ENCODE measurements around the gene PPM1H.

DNA sequence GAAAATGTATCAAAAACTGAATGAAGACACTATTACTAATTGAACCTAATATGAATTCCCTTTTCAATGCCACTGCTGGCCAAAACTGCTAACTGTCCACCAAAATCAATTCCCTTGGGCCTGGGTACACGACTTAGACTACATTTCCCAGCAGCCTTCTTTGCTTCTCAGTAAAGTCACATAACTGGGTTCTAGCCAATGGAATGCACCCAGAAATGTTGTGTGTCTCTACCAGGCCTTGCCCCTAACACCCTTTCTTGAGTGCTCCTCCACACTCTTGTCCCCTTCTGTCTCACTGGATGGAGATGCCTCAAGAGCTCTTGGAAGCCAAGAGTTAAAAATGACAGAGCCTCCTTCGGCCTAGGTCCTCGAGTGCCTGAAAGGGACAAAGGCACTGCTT lies 156.8 kb downstream of the PPM1H start:
- TF ChIP-seq, protein P1, sequence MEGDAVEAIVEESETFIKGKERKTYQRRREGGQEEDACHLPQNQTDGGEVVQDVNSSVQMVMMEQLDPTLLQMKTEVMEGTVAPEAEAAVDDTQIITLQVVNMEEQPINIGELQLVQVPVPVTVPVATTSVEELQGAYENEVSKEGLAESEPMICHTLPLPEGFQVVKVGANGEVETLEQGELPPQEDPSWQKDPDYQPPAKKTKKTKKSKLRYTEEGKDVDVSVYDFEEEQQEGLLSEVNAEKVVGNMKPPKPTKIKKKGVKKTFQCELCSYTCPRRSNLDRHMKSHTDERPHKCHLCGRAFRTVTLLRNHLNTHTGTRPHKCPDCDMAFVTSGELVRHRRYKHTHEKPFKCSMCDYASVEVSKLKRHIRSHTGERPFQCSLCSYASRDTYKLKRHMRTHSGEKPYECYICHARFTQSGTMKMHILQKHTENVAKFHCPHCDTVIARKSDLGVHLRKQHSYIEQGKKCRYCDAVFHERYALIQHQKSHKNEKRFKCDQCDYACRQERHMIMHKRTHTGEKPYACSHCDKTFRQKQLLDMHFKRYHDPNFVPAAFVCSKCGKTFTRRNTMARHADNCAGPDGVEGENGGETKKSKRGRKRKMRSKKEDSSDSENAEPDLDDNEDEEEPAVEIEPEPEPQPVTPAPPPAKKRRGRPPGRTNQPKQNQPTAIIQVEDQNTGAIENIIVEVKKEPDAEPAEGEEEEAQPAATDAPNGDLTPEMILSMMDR (conservative IDR thresholded peaks at IDR 0.05; ENCODE audit: low read length) = no peak
- no peak for TF ChIP-seq EZH2phosphoT487 (IDR thresholded peaks at IDR 0.05; ENCODE audit: borderline replicate concordance)

Measured in Loucy (cell line).